ENCODE results near the gene SLC35G1. TPM values are rescaled to one million over a fixed set of nuclear protein-coding genes. Genes with fewer than 3 reads are reported as not detected.

The SLC35G1 gene
- 1 to 10 TPM; 7.3 to 9.1 (median 8.5) TPM for polyA plus RNA-seq (ENCODE audit: insufficient read length in 3 of 3)

- peak in 1 of 3 donors; percentile 53 for DNase-seq (ENCODE audit: low read depth in 3 of 3, low spot score in 2 of 3)
Measured at GRCh38 chr10:93893646-93894515, at the start of gene SLC35G1. TSS of gene SLC35G1 (plus strand) at chr10:93893978. CDS start at chr10:93894034, 56 bp downstream.

GRCh38 chr10:93844979-93845626, 48.7 kb upstream of the SLC35G1 start:
- no peak for DNase-seq (ENCODE audit: low read depth in 3 of 3, low spot score in 2 of 3)

GRCh38 chr10:93849593-93849992, 44.2 kb upstream of the SLC35G1 start:
- DNase-seq (ENCODE audit: low read depth in 3 of 3, low spot score in 2 of 3) = no peak

- DNase-seq (ENCODE audit: low read depth in 3 of 3, low spot score in 2 of 3) = no peak
Measured at GRCh38 chr10:93850031-93851015, 43.5 kb upstream of the SLC35G1 start.

GRCh38 chr10:93851169-93851568, 42.6 kb upstream of the SLC35G1 start:
- DNase-seq (ENCODE audit: low read depth in 3 of 3, low spot score in 2 of 3) = no peak

- no peak for DNase-seq (ENCODE audit: low read depth in 3 of 3, low spot score in 2 of 3)
Measured at GRCh38 chr10:93852476-93853095, 41.2 kb upstream of the SLC35G1 start.

GRCh38 chr10:93854975-93855374, 38.8 kb upstream of the SLC35G1 start:
- no peak for DNase-seq (ENCODE audit: low read depth in 3 of 3, low spot score in 2 of 3)

GRCh38 chr10:93856349-93857145, 37.2 kb upstream of the SLC35G1 start:
- no peak for DNase-seq (ENCODE audit: low read depth in 3 of 3, low spot score in 2 of 3)

GRCh38 chr10:93859049-93859655, 34.6 kb upstream of the SLC35G1 start:
- no peak for DNase-seq (ENCODE audit: low read depth in 3 of 3, low spot score in 2 of 3)

GRCh38 chr10:93861825-93862224, 32.0 kb upstream of the SLC35G1 start:
- DNase-seq (ENCODE audit: low read depth in 3 of 3, low spot score in 2 of 3) = no peak

GRCh38 chr10:93865794-93866425, 27.9 kb upstream of the SLC35G1 start:
- DNase-seq (ENCODE audit: low read depth in 3 of 3, low spot score in 2 of 3) = no peak

GRCh38 chr10:93867525-93867924, 26.3 kb upstream of the SLC35G1 start:
- DNase-seq (ENCODE audit: low read depth in 3 of 3, low spot score in 2 of 3) = no peak

- no peak for DNase-seq (ENCODE audit: low read depth in 3 of 3, low spot score in 2 of 3)
Measured at GRCh38 chr10:93871671-93872204, 22.0 kb upstream of the SLC35G1 start.

GRCh38 chr10:93872375-93873158, 21.2 kb upstream of the SLC35G1 start:
- DNase-seq (ENCODE audit: low read depth in 3 of 3, low spot score in 2 of 3) = no peak

GRCh38 chr10:93873420-93874115, 20.2 kb upstream of the SLC35G1 start:
- no peak for DNase-seq (ENCODE audit: low read depth in 3 of 3, low spot score in 2 of 3)

- DNase-seq (ENCODE audit: low read depth in 3 of 3, low spot score in 2 of 3) = no peak
Measured at GRCh38 chr10:93874309-93875031, 19.3 kb upstream of the SLC35G1 start.

Measured in right renal cortex interstitium (tissue), 3 donors.